A204.1 (cell line): Measurements from ENCODE around the gene TIGAR.

Experiments
- FAIRE-seq: peaks from 2 replicates; lab custom pipeline; 2012; peaks lifted over from hg19 to GRCh38; lab: Jason Lieb, UNC

Gene TIGAR

GRCh38 chr12:4320853-4321701 is at the start of gene TIGAR:
TSS of gene TIGAR (plus strand) at chr12:4321213. CDS start at chr12:4321272, 59 bp downstream.
- FAIRE-seq = no peak

- FAIRE-seq = no peak
Measured at GRCh38 chr12:4271717-4272423, 49.1 kb upstream of the TIGAR start.

GRCh38 chr12:4272424-4273272 is 48.4 kb upstream of the TIGAR start:
- FAIRE-seq = no peak

- no peak for FAIRE-seq
Measured at GRCh38 chr12:4273273-4273651, 47.8 kb upstream of the TIGAR start.

- FAIRE-seq = no peak
Measured at GRCh38 chr12:4273652-4274395, 47.2 kb upstream of the TIGAR start, which contains the start of gene CCND2. TSS of gene CCND2 (plus strand) at chr12:4273762. CDS start at chr12:4274041, 279 bp downstream.

- FAIRE-seq = no peak
Measured at GRCh38 chr12:4274396-4275015, 46.5 kb upstream of the TIGAR start.

GRCh38 chr12:4275016-4275869 is 45.8 kb upstream of the TIGAR start:
- FAIRE-seq = no peak

GRCh38 chr12:4275870-4276301 is 45.1 kb upstream of the TIGAR start:
- no peak for FAIRE-seq

- FAIRE-seq = no peak
Measured at GRCh38 chr12:4276524-4277204, 44.3 kb upstream of the TIGAR start.

- FAIRE-seq = no peak
Measured at GRCh38 chr12:4277205-4277543, 43.8 kb upstream of the TIGAR start.

- FAIRE-seq = no peak
Measured at GRCh38 chr12:4277857-4278256, 43.2 kb upstream of the TIGAR start.

GRCh38 chr12:4278329-4279197 is 42.5 kb upstream of the TIGAR start:
- FAIRE-seq = no peak

- FAIRE-seq = no peak
Measured at GRCh38 chr12:4279198-4279690, 41.8 kb upstream of the TIGAR start.

- FAIRE-seq = no peak
Measured at GRCh38 chr12:4280351-4281163, 40.5 kb upstream of the TIGAR start.

GRCh38 chr12:4281173-4281654 is 39.8 kb upstream of the TIGAR start:
- no peak for FAIRE-seq

- no peak for FAIRE-seq
Measured at GRCh38 chr12:4282103-4282891, 38.7 kb upstream of the TIGAR start.
